ENCODE measurements around the gene GPX6.

Gene GPX6

DNA sequence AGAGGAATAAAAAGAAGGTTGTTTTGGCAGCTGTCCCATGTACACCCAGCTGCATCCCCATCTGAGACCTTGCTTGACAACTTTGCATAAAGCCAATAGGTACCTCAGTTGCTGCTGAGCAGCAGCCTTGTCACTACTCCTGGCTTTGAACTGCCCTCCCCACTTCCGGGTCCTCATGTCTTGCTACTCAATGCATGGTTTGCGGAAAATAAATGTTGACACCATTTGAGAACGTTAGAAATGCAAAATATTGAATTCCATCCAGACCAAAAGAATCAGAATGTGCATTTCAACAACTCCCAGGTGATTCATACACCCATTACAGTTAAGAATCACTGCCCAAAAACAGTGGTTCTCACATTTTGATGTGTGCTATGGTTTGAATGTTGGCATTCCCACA is 43.0 kb upstream of the GPX6 start:
- ATAC-seq: no peak

DNA sequence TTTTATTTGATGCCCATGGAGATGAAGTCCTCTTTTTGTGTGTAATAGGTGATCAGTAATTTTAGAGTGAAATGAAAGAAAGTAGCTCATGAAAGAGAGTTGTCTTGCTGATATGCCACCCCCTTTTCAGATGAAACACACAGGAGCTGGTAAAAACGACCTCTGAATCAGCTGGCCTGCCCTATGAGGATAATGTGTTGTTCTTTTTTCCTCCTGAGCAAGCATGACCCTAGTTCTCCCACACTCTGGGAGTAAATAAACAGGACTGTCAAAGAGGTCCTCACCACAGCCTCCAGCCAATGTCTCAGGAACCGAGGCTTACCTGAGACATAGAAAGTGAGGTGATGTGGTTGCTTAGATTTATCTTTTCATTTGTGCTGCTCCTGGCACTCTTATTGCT is 39.5 kb upstream of the GPX6 start:
- no peak for ATAC-seq
- TF ChIP-seq, protein P1, sequence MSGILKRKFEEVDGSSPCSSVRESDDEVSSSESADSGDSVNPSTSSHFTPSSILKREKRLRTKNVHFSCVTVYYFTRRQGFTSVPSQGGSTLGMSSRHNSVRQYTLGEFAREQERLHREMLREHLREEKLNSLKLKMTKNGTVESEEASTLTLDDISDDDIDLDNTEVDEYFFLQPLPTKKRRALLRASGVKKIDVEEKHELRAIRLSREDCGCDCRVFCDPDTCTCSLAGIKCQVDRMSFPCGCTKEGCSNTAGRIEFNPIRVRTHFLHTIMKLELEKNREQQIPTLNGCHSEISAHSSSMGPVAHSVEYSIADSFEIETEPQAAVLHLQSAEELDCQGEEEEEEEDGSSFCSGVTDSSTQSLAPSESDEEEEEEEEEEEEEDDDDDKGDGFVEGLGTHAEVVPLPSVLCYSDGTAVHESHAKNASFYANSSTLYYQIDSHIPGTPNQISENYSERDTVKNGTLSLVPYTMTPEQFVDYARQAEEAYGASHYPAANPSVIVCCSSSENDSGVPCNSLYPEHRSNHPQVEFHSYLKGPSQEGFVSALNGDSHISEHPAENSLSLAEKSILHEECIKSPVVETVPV (CRISPR knock-in tag; IDR thresholded peaks at IDR 0.05): no peak
- no peak for TF ChIP-seq TOX (CRISPR knock-in tag; IDR thresholded peaks at IDR 0.05; ENCODE audit: borderline replicate concordance)
- TF ChIP-seq ZC3H10 (CRISPR knock-in tag; IDR thresholded peaks at IDR 0.05): no peak
- no peak for TF ChIP-seq ZNF565 (CRISPR knock-in tag; conservative IDR thresholded peaks at IDR 0.05; ENCODE audit: low read depth)
- no peak for TF ChIP-seq GLIS3 (CRISPR knock-in tag; IDR thresholded peaks at IDR 0.05)
- TF ChIP-seq ZNF8 (CRISPR knock-in tag; IDR thresholded peaks at IDR 0.05): no peak
- TF ChIP-seq, protein P2, sequence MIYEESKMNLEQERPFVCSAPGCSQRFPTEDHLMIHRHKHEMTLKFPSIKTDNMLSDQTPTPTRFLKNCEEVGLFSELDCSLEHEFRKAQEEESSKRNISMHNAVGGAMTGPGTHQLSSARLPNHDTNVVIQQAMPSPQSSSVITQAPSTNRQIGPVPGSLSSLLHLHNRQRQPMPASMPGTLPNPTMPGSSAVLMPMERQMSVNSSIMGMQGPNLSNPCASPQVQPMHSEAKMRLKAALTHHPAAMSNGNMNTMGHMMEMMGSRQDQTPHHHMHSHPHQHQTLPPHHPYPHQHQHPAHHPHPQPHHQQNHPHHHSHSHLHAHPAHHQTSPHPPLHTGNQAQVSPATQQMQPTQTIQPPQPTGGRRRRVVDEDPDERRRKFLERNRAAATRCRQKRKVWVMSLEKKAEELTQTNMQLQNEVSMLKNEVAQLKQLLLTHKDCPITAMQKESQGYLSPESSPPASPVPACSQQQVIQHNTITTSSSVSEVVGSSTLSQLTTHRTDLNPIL (CRISPR knock-in tag; IDR thresholded peaks at IDR 0.05; ENCODE audit: low read depth): no peak
- TF ChIP-seq BACH2 (CRISPR knock-in tag; IDR thresholded peaks at IDR 0.05; ENCODE audit: borderline replicate concordance): no peak
- no peak for TF ChIP-seq RARB (CRISPR knock-in tag; IDR thresholded peaks at IDR 0.05)
- TF ChIP-seq ZNF70 (CRISPR knock-in tag; IDR thresholded peaks at IDR 0.05): no peak
- TF ChIP-seq, protein P3, sequence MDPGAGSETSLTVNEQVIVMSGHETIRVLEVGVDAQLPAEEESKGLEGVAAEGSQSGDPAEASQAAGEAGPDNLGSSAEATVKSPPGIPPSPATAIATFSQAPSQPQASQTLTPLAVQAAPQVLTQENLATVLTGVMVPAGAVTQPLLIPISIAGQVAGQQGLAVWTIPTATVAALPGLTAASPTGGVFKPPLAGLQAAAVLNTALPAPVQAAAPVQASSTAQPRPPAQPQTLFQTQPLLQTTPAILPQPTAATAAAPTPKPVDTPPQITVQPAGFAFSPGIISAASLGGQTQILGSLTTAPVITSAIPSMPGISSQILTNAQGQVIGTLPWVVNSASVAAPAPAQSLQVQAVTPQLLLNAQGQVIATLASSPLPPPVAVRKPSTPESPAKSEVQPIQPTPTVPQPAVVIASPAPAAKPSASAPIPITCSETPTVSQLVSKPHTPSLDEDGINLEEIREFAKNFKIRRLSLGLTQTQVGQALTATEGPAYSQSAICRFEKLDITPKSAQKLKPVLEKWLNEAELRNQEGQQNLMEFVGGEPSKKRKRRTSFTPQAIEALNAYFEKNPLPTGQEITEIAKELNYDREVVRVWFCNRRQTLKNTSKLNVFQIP (CRISPR knock-in tag; IDR thresholded peaks at IDR 0.05; ENCODE audit: borderline replicate concordance, low read depth): no peak
- TF ChIP-seq OSR1 (CRISPR knock-in tag; IDR thresholded peaks at IDR 0.05): no peak
- TF ChIP-seq, protein P4, sequence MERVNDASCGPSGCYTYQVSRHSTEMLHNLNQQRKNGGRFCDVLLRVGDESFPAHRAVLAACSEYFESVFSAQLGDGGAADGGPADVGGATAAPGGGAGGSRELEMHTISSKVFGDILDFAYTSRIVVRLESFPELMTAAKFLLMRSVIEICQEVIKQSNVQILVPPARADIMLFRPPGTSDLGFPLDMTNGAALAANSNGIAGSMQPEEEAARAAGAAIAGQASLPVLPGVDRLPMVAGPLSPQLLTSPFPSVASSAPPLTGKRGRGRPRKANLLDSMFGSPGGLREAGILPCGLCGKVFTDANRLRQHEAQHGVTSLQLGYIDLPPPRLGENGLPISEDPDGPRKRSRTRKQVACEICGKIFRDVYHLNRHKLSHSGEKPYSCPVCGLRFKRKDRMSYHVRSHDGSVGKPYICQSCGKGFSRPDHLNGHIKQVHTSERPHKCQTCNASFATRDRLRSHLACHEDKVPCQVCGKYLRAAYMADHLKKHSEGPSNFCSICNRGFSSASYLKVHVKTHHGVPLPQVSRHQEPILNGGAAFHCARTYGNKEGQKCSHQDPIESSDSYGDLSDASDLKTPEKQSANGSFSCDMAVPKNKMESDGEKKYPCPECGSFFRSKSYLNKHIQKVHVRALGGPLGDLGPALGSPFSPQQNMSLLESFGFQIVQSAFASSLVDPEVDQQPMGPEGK (CRISPR knock-in tag; IDR thresholded peaks at IDR 0.05; ENCODE audit: borderline replicate concordance): no peak
- TF ChIP-seq, protein P5, sequence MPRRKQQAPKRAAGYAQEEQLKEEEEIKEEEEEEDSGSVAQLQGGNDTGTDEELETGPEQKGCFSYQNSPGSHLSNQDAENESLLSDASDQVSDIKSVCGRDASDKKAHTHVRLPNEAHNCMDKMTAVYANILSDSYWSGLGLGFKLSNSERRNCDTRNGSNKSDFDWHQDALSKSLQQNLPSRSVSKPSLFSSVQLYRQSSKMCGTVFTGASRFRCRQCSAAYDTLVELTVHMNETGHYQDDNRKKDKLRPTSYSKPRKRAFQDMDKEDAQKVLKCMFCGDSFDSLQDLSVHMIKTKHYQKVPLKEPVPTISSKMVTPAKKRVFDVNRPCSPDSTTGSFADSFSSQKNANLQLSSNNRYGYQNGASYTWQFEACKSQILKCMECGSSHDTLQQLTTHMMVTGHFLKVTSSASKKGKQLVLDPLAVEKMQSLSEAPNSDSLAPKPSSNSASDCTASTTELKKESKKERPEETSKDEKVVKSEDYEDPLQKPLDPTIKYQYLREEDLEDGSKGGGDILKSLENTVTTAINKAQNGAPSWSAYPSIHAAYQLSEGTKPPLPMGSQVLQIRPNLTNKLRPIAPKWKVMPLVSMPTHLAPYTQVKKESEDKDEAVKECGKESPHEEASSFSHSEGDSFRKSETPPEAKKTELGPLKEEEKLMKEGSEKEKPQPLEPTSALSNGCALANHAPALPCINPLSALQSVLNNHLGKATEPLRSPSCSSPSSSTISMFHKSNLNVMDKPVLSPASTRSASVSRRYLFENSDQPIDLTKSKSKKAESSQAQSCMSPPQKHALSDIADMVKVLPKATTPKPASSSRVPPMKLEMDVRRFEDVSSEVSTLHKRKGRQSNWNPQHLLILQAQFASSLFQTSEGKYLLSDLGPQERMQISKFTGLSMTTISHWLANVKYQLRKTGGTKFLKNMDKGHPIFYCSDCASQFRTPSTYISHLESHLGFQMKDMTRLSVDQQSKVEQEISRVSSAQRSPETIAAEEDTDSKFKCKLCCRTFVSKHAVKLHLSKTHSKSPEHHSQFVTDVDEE (CRISPR knock-in tag; IDR thresholded peaks at IDR 0.05): no peak
- TF ChIP-seq ZFP3 (CRISPR knock-in tag; IDR thresholded peaks at IDR 0.05): no peak
- TF ChIP-seq ZFP30 (CRISPR knock-in tag; IDR thresholded peaks at IDR 0.05): no peak
- no peak for TF ChIP-seq TCF4 (CRISPR knock-in tag; IDR thresholded peaks at IDR 0.05; ENCODE audit: borderline replicate concordance)

More for the DNA sequence above, 43.0 kb upstream of the GPX6 start:
- TF ChIP-seq TOX (CRISPR knock-in tag; IDR thresholded peaks at IDR 0.05; ENCODE audit: borderline replicate concordance) (no peak), OSR1 (CRISPR knock-in tag; IDR thresholded peaks at IDR 0.05) (no peak), SNAI2 (CRISPR knock-in tag; IDR thresholded peaks at IDR 0.05) (no peak), ZNF565 (CRISPR knock-in tag; conservative IDR thresholded peaks at IDR 0.05; ENCODE audit: low read depth) (no peak), ARNTL (CRISPR knock-in tag; IDR thresholded peaks at IDR 0.05; ENCODE audit: borderline replicate concordance, low read depth) (no peak)

DNA sequence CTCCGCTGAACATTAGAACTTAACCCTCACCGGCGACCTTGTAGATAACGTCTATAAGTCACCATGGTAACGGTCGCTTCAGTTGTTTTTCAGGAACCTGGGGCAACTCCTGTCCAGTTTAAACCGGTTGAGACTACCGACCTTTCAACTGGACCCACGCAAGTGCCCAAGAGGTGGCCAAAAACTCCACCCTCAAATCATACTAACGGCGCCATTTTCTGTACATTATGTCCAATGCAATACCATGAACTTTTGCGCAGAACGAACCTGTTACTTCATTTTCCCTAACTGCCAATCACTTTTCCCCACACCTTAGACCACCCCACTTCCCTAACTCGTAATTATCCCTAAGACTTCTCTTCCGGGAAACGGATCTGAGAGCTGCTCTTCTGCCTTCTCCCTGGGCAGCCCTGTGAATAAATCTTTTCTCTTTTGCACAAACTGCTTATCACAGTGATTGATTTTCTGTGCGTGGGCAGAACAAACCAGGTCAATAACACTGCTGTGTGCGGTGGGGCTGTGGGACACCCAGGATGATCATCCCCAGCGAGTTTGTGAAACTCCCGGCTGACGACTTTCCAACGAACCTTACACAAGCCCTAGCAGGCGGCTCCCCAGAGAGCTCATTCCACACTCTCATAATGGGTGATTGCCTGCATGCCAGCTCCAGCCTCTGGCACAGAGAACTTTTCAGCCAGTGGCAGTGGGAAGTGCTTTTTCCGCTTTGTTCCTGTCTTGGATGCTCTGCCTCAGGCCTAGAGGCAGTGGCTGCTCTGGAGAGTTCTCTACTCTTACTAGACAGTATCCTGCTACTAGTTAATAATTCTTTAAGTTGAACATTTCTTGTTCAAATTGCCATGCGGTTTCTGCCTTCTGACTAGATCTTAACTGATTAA is 38.6 kb upstream of the GPX6 start:
- no peak for ATAC-seq
- TF ChIP-seq, protein P5 (CRISPR knock-in tag; IDR thresholded peaks at IDR 0.05): no peak
- TF ChIP-seq GLIS3 (CRISPR knock-in tag; IDR thresholded peaks at IDR 0.05): no peak
- TF ChIP-seq, protein P2 (CRISPR knock-in tag; IDR thresholded peaks at IDR 0.05; ENCODE audit: low read depth): no peak
- TF ChIP-seq PPARA (CRISPR knock-in tag; IDR thresholded peaks at IDR 0.05; ENCODE audit: borderline replicate concordance): no peak
- TF ChIP-seq ZFP30 (CRISPR knock-in tag; IDR thresholded peaks at IDR 0.05): no peak
- TF ChIP-seq RARB (CRISPR knock-in tag; IDR thresholded peaks at IDR 0.05): no peak
- no peak for TF ChIP-seq ZNF70 (CRISPR knock-in tag; IDR thresholded peaks at IDR 0.05)
- TF ChIP-seq, protein P3 (CRISPR knock-in tag; IDR thresholded peaks at IDR 0.05; ENCODE audit: borderline replicate concordance, low read depth): no peak
- TF ChIP-seq ZNF8 (CRISPR knock-in tag; IDR thresholded peaks at IDR 0.05): no peak
